SIG-M5 (cell line): ENCODE data around the gene CT45A9.
"Not testable (repeated sequence)": the region's sequence is repeated elsewhere in the genome, so short reads cannot be mapped to it uniquely, and the experiment has no call there.

Source experiments
- DNase-seq: peaks from one replicate; lab custom pipeline; 2025; lab: John Stamatoyannopoulos, UW

Gene CT45A9

GRCh38 chrX:135871712-135872111 lies at the start of gene CT45A9:
TSS of gene CT45A9 (minus strand) at chrX:135871812. CDS start at chrX:135868061, 3,751 bp downstream.
- DNase-seq, result not testable (repeated sequence)

GRCh38 chrX:135920516-135920915 lies 48.9 kb upstream of the CT45A9 start:
- DNase-seq, result not testable (repeated sequence)

- no peak for DNase-seq
Observed at GRCh38 chrX:135914404-135914803, 42.8 kb upstream of the CT45A9 start.

- DNase-seq, result no peak
Observed at GRCh38 chrX:135910251-135910650, 38.6 kb upstream of the CT45A9 start.

DNA sequence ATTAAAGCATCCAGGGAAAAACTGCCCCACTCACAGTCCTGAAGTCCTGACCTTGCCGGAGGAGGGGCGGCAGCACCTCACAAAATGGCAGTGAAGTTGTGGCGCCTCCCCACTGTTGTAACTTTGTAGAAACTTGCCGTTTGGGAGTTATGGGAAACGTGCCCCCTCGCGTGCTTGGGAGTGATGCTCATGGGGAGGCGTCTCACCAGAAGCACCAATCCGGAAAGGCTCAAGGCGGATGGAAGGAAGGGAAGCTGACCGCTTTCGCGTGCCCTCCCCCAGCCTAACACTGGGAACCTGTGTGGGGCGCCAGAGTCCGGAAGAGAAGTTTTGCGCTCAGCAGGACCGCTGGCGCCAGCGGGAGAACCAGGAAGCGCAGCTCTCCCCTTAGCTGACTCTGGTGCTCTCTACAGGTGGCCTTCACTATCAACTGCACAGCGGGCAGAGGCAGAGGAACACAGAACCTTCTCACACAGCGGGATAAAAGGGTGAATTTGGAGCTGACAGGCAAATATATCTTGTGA lies 21.7 kb upstream of the CT45A9 start, which contains the start of the genes CT45A10 and SAGE1:
Gene CT45A10, minus strand, starts transcription at position 151 of the 524 bp plus-strand sequence. CDS start 8,100 bp downstream, outside the sequence.
Gene SAGE1, plus strand, starts transcription at position 423 of the 524 bp plus-strand sequence. CDS start 2,527 bp downstream, outside the sequence.
- no peak for DNase-seq

DNA sequence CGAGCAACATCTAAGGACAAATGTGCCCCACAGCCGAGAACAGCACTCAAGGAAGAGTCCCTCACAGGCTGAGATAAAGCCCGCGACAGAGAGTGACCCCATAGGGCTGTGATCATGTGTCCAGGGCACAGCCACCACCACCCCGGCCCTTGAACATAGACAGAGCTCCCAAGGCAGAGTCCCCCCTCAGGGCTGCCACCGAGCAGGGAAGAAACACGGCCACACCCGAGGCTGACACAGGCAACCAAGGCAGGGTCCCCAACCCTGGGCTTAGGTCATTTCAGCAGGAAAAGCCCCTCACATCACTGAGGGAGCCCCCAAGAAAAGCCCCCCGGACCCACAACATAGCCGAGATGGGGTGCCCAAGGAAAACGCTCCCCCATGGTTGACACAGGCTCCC lies 21.2 kb upstream of the CT45A9 start:
- DNase-seq, result no peak

DNA sequence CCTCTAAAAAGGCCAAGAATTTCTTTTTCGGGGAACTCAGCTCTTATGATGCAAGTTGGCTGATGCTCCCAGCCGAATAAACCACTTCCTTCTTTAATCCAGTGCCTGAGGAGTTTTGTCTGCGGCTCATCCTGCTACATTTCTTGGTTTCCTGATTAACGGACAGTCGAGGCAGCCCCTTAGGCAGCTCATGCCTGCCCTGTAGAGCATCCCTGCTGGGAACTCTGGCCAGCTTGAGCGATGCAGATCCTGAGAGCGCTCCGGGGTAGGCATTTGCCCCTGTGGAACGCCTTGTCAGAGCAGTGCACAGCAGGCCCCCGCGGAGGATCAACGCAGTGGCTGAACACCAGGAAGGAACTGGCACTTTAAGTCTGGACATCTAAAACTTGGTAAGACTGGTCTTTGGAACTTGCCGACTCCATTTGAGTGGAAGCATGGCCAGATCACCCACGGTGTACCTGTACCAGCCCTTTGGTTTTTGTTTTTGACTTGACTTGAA lies 18.5 kb upstream of the CT45A9 start:
- DNase-seq, result no peak

DNA sequence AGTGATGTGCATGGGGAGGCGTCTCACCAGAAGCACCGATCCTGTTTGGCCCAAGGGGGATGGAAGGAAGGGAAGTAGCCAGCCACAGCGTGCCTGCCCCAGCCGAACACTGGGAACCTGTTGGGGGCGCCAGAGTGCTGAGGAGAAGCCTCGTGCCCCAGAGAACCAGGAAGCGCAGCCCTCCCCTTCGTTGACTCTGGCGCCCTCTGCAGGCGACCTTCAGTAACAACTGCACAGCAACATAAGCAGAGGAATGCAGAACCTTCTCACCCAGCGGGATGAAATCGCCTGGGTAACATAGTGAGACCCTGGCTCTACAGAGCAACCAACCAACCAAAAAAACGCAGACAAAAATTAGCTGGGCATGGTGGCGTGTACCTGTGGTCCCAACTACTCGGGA lies 17.4 kb upstream of the CT45A9 start:
- DNase-seq, result not testable (repeated sequence)

DNA sequence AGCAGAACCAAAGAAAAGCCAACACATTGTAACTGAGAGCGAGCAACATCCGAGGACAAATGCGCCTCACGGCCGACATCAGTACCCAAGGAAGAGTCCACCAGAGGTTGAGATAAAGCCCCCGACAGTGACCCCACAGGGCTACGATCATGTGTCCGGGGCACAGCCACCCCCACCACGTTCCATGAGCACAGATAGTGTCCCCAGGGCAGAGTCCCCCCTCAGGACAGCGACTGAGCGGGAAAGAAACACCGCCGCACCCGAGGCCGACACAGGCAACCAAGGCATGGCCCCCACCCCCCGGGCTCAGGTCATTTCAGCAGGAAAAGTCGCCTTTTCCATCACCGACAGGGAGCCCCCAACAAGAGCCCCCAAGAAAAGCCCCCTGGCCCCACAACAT lies 16.6 kb upstream of the CT45A9 start:
- DNase-seq, result not testable (repeated sequence)

GRCh38 chrX:135882741-135883140 lies 11.1 kb upstream of the CT45A9 start:
- DNase-seq, result not testable (repeated sequence)

DNA sequence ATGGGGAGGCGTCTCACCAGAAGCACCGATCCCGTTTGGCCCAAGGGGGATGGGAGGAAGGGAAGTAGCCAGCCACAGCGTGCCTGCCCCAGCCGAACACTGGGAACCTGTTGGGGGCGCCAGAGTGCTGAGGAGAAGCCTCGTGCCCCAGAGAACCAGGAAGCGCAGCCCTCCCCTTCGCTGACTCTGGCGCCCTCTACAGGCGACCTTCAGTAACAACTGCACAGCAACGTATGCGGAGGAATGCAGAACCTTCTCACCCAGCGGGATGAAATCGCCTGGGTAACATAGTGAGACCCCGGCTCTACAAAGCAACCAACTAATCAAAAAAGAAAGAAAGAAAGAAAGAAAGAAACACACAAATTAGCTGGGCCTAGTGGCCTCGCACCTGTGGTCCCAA lies 17.2 kb downstream of the CT45A9 start, which contains the start of gene CT45A8:
Gene CT45A8, minus strand, starts transcription at position 101 of the 400 bp plus-strand sequence. CDS start 3,755 bp downstream, outside the sequence.
- DNase-seq, result not testable (repeated sequence)

DNA sequence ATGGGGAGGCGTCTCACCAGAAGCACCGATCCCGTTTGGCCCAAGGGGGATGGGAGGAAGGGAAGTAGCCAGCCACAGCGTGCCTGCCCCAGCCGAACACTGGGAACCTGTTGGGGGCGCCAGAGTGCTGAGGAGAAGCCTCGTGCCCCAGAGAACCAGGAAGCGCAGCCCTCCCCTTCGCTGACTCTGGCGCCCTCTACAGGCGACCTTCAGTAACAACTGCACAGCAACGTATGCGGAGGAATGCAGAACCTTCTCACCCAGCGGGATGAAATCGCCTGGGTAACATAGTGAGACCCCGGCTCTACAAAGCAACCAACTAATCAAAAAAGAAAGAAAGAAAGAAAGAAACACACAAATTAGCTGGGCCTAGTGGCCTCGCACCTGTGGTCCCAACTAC lies 34.4 kb downstream of the CT45A9 start, which contains the start of gene CT45A7:
Gene CT45A7, minus strand, starts transcription at position 101 of the 400 bp plus-strand sequence. CDS start 3,747 bp downstream, outside the sequence.
- not testable (repeated sequence) for DNase-seq

DNA sequence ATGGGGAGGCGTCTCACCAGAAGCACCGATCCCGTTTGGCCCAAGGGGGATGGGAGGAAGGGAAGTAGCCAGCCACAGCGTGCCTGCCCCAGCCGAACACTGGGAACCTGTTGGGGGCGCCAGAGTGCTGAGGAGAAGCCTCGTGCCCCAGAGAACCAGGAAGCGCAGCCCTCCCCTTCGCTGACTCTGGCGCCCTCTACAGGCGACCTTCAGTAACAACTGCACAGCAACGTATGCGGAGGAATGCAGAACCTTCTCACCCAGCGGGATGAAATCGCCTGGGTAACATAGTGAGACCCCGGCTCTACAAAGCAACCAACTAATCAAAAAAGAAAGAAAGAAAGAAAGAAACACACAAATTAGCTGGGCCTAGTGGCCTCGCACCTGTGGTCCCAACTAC lies 51.7 kb downstream of the CT45A9 start, which contains the start of gene CT45A2:
Gene CT45A2, minus strand, starts transcription at position 101 of the 400 bp plus-strand sequence. CDS start 3,747 bp downstream, outside the sequence.
- not testable (repeated sequence) for DNase-seq
